Fibroblast of lung (primary cell): ENCODE measurements around the gene A1BG. TPM values are rescaled to one million over a fixed set of nuclear protein-coding genes. Genes with fewer than 3 reads are reported as not detected.

Experiments
- DNase-seq, 2 donors: peaks; one replicate each; pipeline versions ENCODE4 v3.0.0 to v3.0.0-alpha.2; 2010; ENCODE audit warnings: low read depth in 2 of 2
- H2AFZ ChIP-seq: 2 replicates; pipeline ENCODE4 v1.5.1; 2012; ENCODE audit warnings: low read length, control low read depth, inconsistent platforms
- H3K27ac ChIP-seq: 2 replicates; pipeline ENCODE4 v1.5.1; 2011; ENCODE audit warnings: low read length, control low read depth; ENCODE audit not compliant: insufficient read depth
- H3K27me3 ChIP-seq: 2 replicates; pipeline ENCODE4 v1.5.1; 2011; ENCODE audit warnings: mild to moderate bottlenecking, low read length; ENCODE audit not compliant: control insufficient read depth, insufficient read depth
- H3K36me3 ChIP-seq: 2 replicates; pipeline ENCODE4 v1.5.1; 2011; ENCODE audit warnings: low read length; ENCODE audit not compliant: control insufficient read depth, insufficient read depth
- H3K4me1 ChIP-seq: 2 replicates; pipeline ENCODE4 v1.5.1; 2011; ENCODE audit warnings: low read length; ENCODE audit not compliant: control insufficient read depth, insufficient read depth; ENCODE audit errors: extremely low read depth
- H3K4me2 ChIP-seq: 2 replicates; pipeline ENCODE4 v1.5.1; 2011; ENCODE audit warnings: low read length, control low read depth; ENCODE audit not compliant: insufficient read depth; ENCODE audit errors: extremely low read depth
- H3K4me3 ChIP-seq, 4 experiments: fragments of 200-600 bp in 1 of 4; sonication (generic) in 1 of 4; replicated peaks in 1 of 4; 2 replicates each; pipeline ENCODE4 v1.5.1; 2011 to 2016; ENCODE audit warnings: low read length in 4 of 4, low read depth in 3 of 4, mild to moderate bottlenecking in 3 of 4, control low read depth in 2 of 4, inconsistent platforms in 1 of 4, mixed read lengths in 1 of 4; ENCODE audit not compliant: insufficient read depth in 1 of 4; ENCODE audit errors: control extremely low read depth in 1 of 4
- H3K79me2 ChIP-seq: 2 replicates; pipeline ENCODE4 v1.5.1; 2012; ENCODE audit warnings: mild to moderate bottlenecking, low read length, inconsistent platforms; ENCODE audit not compliant: control insufficient read depth, insufficient read depth
- H3K9ac ChIP-seq: 2 replicates; pipeline ENCODE4 v1.5.1; 2011; ENCODE audit warnings: mild to moderate bottlenecking, low read length, control low read depth; ENCODE audit not compliant: insufficient read depth
- H3K9me3 ChIP-seq: 2 replicates; pipeline ENCODE4 v1.5.1; 2012; ENCODE audit warnings: low read depth, low read length; ENCODE audit not compliant: control insufficient read depth, insufficient read depth
- H4K20me1 ChIP-seq: 2 replicates; pipeline ENCODE4 v1.5.1; 2011; ENCODE audit warnings: low read length; ENCODE audit not compliant: control insufficient read depth, insufficient read depth; ENCODE audit errors: extremely low read depth
- CTCF ChIP-seq, 2 donors: IDR thresholded peaks in 1 of 2; conservative IDR thresholded peaks in 1 of 2; 1 replicate in 1 of 2; 2 replicates in 1 of 2; pipeline ENCODE4 v1.5.1; 2011 to 2012; ENCODE audit warnings: low read length in 2 of 2, control low read depth in 1 of 2, inconsistent platforms in 1 of 2, low read depth in 1 of 2, mild to moderate bottlenecking in 1 of 2
- EZH2 ChIP-seq: IDR thresholded peaks from 2 replicates; pipeline ENCODE4 v1.5.1; 2012; ENCODE audit warnings: low read length, control low read depth, mild to moderate bottlenecking; ENCODE audit errors: missing control alignments
- polyA plus RNA-seq, 2 donors: library from polyadenylated mRNA; depleted of rRNA in 1 of 2; stranded (reverse) in 1 of 2; unstranded in 1 of 2; fragments of >200 nt; gene quantifications; 2 replicates each; pipeline ENCODE4 v1.2.1, GENCODE V29; 2011 to 2012; ENCODE audit warnings: missing spikeins in 1 of 2
- total RNA-seq: library from RNA; depleted of rRNA; stranded (reverse); fragments of >200 nt; gene quantifications from 2 replicates; pipeline ENCODE4 v1.2.1, GENCODE V29; 2014

Gene A1BG
- total and polyA plus RNA-seq, 2 donors (not counting 1 experiment from before 2014, with no cell fraction given) = 8.3 to 12.6 TPM

- no peaks in the 10 kb centered on the region for H3K9me3 ChIP-seq
- H3K79me2 ChIP-seq = peaks cover 3% of the 10 kb centered on the region
- TF ChIP-seq EZH2 (no peak), CTCF (conservative IDR thresholded peaks at IDR 0.05 in 1 of 2, IDR thresholded peaks at IDR 0.05 in 1 of 2; ENCODE audit: low read depth in 1 of 2, low read length in 2 of 2) (no peak)
- H2AFZ ChIP-seq = no peak overlapping the region
- no peak overlapping the region for H3K27ac ChIP-seq
- H3K9ac ChIP-seq = no peak overlapping the region
- DNase-seq = no peak
- no peaks in the 10 kb centered on the region for H3K27me3 ChIP-seq
- H3K4me1 ChIP-seq = no peaks in the 10 kb centered on the region
- H3K36me3 ChIP-seq = peaks cover 4% of the 10 kb centered on the region
- no peaks in the 10 kb centered on the region for H4K20me1 ChIP-seq
- H3K4me3 ChIP-seq = no peak overlapping the region
- H3K4me2 ChIP-seq = no peak overlapping the region
Measured at GRCh38 chr19:58300620-58301019, 52.7 kb downstream of the A1BG start.

GRCh38 chr19:58296104-58296503 lies 57.2 kb downstream of the A1BG start:
- H4K20me1 ChIP-seq = no peaks in the 10 kb centered on the region
- H3K4me1 ChIP-seq = no peaks in the 10 kb centered on the region
- peaks cover 21% of the 10 kb centered on the region for H3K36me3 ChIP-seq
- peaks cover 12% of the 10 kb centered on the region for H3K9me3 ChIP-seq
- no peaks in the 10 kb centered on the region for H3K27me3 ChIP-seq
- H3K4me3 ChIP-seq = no peak overlapping the region
- no peak overlapping the region for H3K9ac ChIP-seq
- no peak overlapping the region for H3K27ac ChIP-seq
- H3K4me2 ChIP-seq = no peak overlapping the region
- no peaks in the 10 kb centered on the region for H3K79me2 ChIP-seq
- no peak overlapping the region for H2AFZ ChIP-seq
- TF ChIP-seq CTCF (conservative IDR thresholded peaks at IDR 0.05 in 1 of 2, IDR thresholded peaks at IDR 0.05 in 1 of 2; ENCODE audit: low read depth in 1 of 2, low read length in 2 of 2) (no peak), EZH2 (no peak)
- no peak for DNase-seq

Other genes with a start within 250 kb of the A1BG start
- gene ZNF329, start 202.7 kb downstream of the A1BG start, total RNA-seq = 17.2 and 21.1 TPM in 2 replicates
- 6.3 and 6.8 TPM in 2 replicates for gene ZNF329, start 202.7 kb downstream of the A1BG start, polyA plus RNA-seq
- gene ZNF274, start 170.4 kb downstream of the A1BG start, total RNA-seq = 25.4 and 37.5 TPM in 2 replicates
- 12.8 and 13.9 TPM in 2 replicates for gene ZNF274, start 170.4 kb downstream of the A1BG start, polyA plus RNA-seq
- gene ZNF544, start 124.6 kb downstream of the A1BG start, total RNA-seq = 34.4 and 40.8 TPM in 2 replicates
- gene ZNF544, start 124.6 kb downstream of the A1BG start, polyA plus RNA-seq = 17.6 and 22.0 TPM in 2 replicates
- gene ZNF8, start 74.5 kb downstream of the A1BG start, total RNA-seq = 4.9 and 5.6 TPM in 2 replicates
- 2.3 and 2.6 TPM in 2 replicates for gene ZNF8, start 74.5 kb downstream of the A1BG start, polyA plus RNA-seq
- 20.0 and 25.6 TPM in 2 replicates for gene ERVK3-1, start 48.1 kb downstream of the A1BG start, total RNA-seq
- 36.6 and 44.7 TPM in 2 replicates for gene ERVK3-1, start 48.1 kb downstream of the A1BG start, polyA plus RNA-seq
- gene ZSCAN22, start 26.5 kb downstream of the A1BG start, total RNA-seq = 2.3 and 3.0 TPM in 2 replicates
- 2.8 and 3.0 TPM in 2 replicates for gene ZSCAN22, start 26.5 kb downstream of the A1BG start, polyA plus RNA-seq
- 1.5 and 2.5 TPM in 2 replicates for gene ZNF497, start 9.3 kb upstream of the A1BG start, total RNA-seq
- 0.03 and 0.05 TPM in 2 replicates for gene ZNF497, start 9.3 kb upstream of the A1BG start, polyA plus RNA-seq
- gene ZNF837, start 27.5 kb upstream of the A1BG start, total RNA-seq = 1.5 and 1.8 TPM in 2 replicates
- 0.18 and 0.27 TPM in 2 replicates for gene ZNF837, start 27.5 kb upstream of the A1BG start, polyA plus RNA-seq
- gene RPS5, start 33.8 kb upstream of the A1BG start, total RNA-seq = 2,126 and 2,800 TPM in 2 replicates
- gene RPS5, start 33.8 kb upstream of the A1BG start, polyA plus RNA-seq = 1,173 and 1,532 TPM in 2 replicates
- under 0.01 TPM in 1 of 2 replicates, not detected in the other for gene RNF225, start 42.2 kb upstream of the A1BG start, total RNA-seq
- not detected in 2 replicates for gene RNF225, start 42.2 kb upstream of the A1BG start, polyA plus RNA-seq
- gene ZNF584, start 55.2 kb upstream of the A1BG start, total RNA-seq = 16.9 and 18.8 TPM in 2 replicates
- gene ZNF584, start 55.2 kb upstream of the A1BG start, polyA plus RNA-seq = 11.7 and 14.6 TPM in 2 replicates
- 9.5 and 14.5 TPM in 2 replicates for gene ZNF132, start 86.7 kb upstream of the A1BG start, total RNA-seq
- 2.2 and 4.1 TPM in 2 replicates for gene ZNF132, start 86.7 kb upstream of the A1BG start, polyA plus RNA-seq
- gene ZNF324B, start 98.1 kb upstream of the A1BG start, total RNA-seq = 8.9 and 9.0 TPM in 2 replicates
- gene ZNF324B, start 98.1 kb upstream of the A1BG start, polyA plus RNA-seq = 2.1 and 2.5 TPM in 2 replicates
- gene ZNF324, start 113.6 kb upstream of the A1BG start, total RNA-seq = 11.8 and 14.2 TPM in 2 replicates
- 3.9 and 4.1 TPM in 2 replicates for gene ZNF324, start 113.6 kb upstream of the A1BG start, polyA plus RNA-seq
- gene ZNF446, start 122.9 kb upstream of the A1BG start, total RNA-seq = 8.2 and 9.4 TPM in 2 replicates
- gene ZNF446, start 122.9 kb upstream of the A1BG start, polyA plus RNA-seq = 2.4 and 2.5 TPM in 2 replicates
- 6.7 and 10.1 TPM in 2 replicates for gene SLC27A5, start 158.5 kb upstream of the A1BG start, total RNA-seq
- gene SLC27A5, start 158.5 kb upstream of the A1BG start, polyA plus RNA-seq = 5.2 and 7.3 TPM in 2 replicates
- gene ZBTB45, start 166.3 kb upstream of the A1BG start, total RNA-seq = 4.9 and 5.9 TPM in 2 replicates
- gene ZBTB45, start 166.3 kb upstream of the A1BG start, polyA plus RNA-seq = 3.1 and 4.3 TPM in 2 replicates
- gene TRIM28, start 190.6 kb upstream of the A1BG start, total RNA-seq = 293 and 325 TPM in 2 replicates
- 160 and 273 TPM in 2 replicates for gene TRIM28, start 190.6 kb upstream of the A1BG start, polyA plus RNA-seq
- gene CHMP2A, start 201.6 kb upstream of the A1BG start, total RNA-seq = 146 and 167 TPM in 2 replicates
- 215 and 269 TPM in 2 replicates for gene CHMP2A, start 201.6 kb upstream of the A1BG start, polyA plus RNA-seq
- 52.6 and 73.7 TPM in 2 replicates for gene UBE2M, start 205.1 kb upstream of the A1BG start, total RNA-seq
- gene UBE2M, start 205.1 kb upstream of the A1BG start, polyA plus RNA-seq = 73.6 and 99.9 TPM in 2 replicates
- 13.9 and 14.9 TPM in 2 replicates for gene MZF1, start 219.8 kb upstream of the A1BG start, total RNA-seq
- 3.0 and 4.1 TPM in 2 replicates for gene MZF1, start 219.8 kb upstream of the A1BG start, polyA plus RNA-seq